ENCODE results near the gene ATP10A.

Gene ATP10A

GRCh38 chr15:25717127-25717456 lies 146.0 kb downstream of the ATP10A start:
- no peak for DNase-seq (ENCODE audit: low read depth)
- no peak overlapping the region for H3K4me3 ChIP-seq (ENCODE audit: low read depth, low read length)

GRCh38 chr15:25716414-25717126 lies 146.6 kb downstream of the ATP10A start:
- no peak overlapping the region for H3K4me3 ChIP-seq (ENCODE audit: low read depth, low read length)
- TF ChIP-seq, protein P1, sequence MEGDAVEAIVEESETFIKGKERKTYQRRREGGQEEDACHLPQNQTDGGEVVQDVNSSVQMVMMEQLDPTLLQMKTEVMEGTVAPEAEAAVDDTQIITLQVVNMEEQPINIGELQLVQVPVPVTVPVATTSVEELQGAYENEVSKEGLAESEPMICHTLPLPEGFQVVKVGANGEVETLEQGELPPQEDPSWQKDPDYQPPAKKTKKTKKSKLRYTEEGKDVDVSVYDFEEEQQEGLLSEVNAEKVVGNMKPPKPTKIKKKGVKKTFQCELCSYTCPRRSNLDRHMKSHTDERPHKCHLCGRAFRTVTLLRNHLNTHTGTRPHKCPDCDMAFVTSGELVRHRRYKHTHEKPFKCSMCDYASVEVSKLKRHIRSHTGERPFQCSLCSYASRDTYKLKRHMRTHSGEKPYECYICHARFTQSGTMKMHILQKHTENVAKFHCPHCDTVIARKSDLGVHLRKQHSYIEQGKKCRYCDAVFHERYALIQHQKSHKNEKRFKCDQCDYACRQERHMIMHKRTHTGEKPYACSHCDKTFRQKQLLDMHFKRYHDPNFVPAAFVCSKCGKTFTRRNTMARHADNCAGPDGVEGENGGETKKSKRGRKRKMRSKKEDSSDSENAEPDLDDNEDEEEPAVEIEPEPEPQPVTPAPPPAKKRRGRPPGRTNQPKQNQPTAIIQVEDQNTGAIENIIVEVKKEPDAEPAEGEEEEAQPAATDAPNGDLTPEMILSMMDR (IDR thresholded peaks at IDR 0.05; ENCODE audit: control insufficient read depth, extremely low read depth, insufficient read depth), result no peak
- no peak for DNase-seq (ENCODE audit: low read depth)

More at GRCh38 chr15:25717127-25717456, 146.0 kb downstream of the ATP10A start:
- TF ChIP-seq, protein P1 (IDR thresholded peaks at IDR 0.05; ENCODE audit: control insufficient read depth, extremely low read depth, insufficient read depth), result no peak

- TF ChIP-seq, protein P1 (IDR thresholded peaks at IDR 0.05; ENCODE audit: control insufficient read depth, extremely low read depth, insufficient read depth), result no peak
- no peak overlapping the region for H3K4me3 ChIP-seq (ENCODE audit: low read depth, low read length)
- no peak for DNase-seq (ENCODE audit: low read depth)
Observed at GRCh38 chr15:25715536-25716413, 147.4 kb downstream of the ATP10A start.

DNA sequence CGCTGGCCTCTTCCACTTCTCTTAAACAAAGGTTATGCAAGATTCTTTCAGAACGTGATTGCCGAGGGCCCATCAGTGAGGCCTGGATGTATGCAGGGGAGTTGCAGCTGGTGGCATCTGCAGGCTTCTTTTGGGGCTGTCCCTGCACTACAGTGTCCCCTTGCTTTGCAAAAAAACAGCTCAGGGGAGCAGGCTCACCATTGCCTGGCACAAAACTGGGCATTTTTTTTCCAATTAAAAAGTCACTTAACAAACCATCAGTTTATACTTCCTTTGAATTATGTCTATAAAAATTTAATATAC lies 148.6 kb downstream of the ATP10A start:
- DNase-seq (ENCODE audit: low read depth), result no peak
- TF ChIP-seq, protein P1 (IDR thresholded peaks at IDR 0.05; ENCODE audit: control insufficient read depth, extremely low read depth, insufficient read depth), result no peak
- H3K4me3 ChIP-seq (ENCODE audit: low read depth, low read length), result no peak overlapping the region

DNA sequence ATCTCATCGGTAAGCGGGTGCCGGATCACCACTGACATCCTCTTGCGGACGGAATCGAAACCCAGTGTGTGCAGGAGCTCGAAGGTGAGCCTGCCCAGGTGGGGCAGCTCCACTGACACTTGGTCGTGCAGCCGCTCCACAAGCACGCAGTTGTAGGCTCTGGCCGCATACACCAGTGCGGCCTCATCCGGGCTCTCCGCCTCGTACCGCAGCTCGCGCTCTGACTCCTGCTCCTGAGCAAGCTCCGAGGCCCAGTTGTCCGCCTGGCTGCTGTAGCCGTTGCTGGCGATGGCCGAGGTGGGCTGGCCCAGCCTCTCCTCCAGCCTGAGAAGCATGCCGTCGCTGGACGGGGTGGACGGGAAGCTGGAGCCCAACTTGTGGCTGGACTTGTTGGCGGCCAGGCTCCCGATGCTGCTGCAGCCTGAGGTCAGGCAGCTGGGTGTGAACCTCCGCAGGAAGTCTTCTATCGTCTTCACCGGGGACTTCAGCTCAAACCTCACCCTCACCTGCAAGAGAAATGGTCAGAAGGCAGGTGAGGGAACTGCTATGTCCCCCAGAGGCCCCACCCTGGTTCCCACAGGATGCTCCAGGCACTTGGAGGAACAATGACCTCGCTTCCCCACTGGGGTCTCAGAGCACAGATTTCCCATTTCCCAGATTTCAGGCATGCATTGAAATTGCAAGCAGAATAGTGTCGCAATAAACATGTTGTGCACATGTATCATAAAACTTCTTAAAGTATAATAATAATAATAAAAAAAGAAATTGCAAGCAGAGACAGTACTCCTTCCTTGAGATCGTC lies 149.2 kb downstream of the ATP10A start:
- H3K4me3 ChIP-seq (ENCODE audit: low read depth, low read length), result no peak overlapping the region
- TF ChIP-seq, protein P1 (IDR thresholded peaks at IDR 0.05; ENCODE audit: control insufficient read depth, extremely low read depth, insufficient read depth), result no peak
- no peak for DNase-seq (ENCODE audit: low read depth)

DNA sequence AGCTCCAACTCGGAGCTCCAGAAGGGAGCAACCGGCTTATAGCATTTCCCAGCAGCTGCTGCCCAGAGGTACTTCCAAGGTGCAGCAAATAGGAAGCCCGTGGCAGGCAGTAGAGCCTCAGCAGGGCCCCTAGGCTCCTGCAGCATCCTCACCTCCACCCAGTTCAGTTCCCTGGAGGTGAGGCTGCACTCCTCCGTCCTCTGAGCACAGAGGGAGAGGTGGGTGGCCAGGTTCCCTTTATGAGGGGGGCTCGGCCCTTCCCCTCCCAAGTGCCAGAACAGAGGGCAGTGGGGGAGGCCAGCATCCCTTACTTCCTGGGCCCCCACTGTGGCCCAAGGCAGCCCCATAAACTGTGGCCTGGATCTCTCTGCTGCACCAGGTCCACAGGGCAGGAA lies 150.2 kb downstream of the ATP10A start:
- no peak overlapping the region for H3K4me3 ChIP-seq (ENCODE audit: low read depth, low read length)
- no peak for DNase-seq (ENCODE audit: low read depth)
- TF ChIP-seq, protein P1 (IDR thresholded peaks at IDR 0.05; ENCODE audit: control insufficient read depth, extremely low read depth, insufficient read depth), result no peak

All from LNCaP clone FGC (cell line).